Stimulated activated CD4-positive, alpha-beta T cell treated with anti-CD3 and anti-CD28 coated beads, TNF-alpha, amount 100 ng/mL, for 1 hour (primary cell): ENCODE data around the gene DOCK4.

Experiments used
- DNase-seq, 3 donors: peaks; one replicate each; pipeline ENCODE4 v3.0.0-alpha.2; 2020; ENCODE audit warnings: low read depth in 3 of 3, low spot score in 1 of 3

The DOCK4 gene

DNA sequence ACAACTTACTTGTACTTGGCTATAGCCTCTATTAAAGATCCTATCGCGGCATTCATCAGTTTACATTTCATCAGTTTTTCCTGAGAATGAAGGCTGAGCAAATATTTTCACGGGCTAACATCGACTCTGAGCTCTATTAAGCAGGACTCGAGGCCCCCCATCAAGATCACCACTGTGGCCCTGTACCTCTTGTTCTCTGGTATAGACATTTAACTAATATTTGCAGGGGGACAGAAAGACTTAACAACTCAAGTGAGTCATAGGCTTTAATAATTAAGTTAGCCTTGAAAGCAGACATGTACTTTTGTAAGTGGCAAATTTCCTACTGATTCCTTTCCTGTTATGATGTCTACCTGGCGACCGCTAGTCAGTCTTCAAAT, 45.4 kb downstream of the DOCK4 start:
- DNase-seq, result no peak

DNA sequence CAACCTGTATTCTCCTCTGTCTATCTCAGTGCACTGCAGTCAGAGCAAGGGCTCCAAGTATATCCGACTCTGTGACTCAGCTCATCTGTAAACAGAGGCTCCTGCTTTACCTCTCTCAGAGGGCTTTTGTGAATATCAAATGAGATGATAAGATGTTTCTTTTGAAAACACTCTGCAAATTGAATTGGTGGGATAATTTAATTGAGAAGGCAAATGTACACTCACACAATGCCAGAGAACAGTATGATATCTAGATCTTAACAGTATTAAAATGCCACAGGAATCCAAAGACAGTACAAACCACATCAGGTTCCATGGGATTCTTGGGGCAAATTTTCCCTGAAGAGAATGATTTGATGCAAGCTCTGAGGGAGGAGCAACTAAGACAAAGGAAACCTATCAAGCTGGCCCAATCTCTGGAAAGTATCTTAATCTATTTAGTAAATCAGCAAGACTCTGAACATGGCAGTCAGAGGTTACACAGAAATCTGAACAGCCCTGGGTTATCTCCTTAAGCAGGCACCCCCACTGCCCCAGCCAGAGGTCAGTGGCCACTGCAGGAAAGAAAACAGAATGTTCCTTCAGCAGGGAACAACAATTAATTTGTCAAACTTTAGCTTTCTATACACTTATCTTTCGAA, 45.9 kb downstream of the DOCK4 start:
- DNase-seq, result no peak

DNA sequence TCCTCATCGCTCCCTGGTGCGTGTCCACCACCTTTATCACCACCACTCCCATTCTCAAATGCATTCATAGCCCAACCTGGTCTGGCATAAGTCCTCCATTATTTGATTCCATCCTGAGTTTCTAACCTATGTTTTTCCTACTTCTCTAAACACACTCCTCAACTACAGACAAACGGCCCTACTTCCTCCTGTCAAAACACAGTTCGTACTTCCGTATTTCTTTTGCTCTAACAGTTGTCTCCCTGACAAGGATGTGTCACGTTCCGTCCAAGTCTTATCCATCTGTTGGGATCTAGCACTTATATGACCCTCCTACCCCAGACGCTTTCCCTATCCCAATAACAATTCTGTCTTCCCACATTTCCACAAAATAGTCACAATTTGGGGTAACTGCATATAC, 46.8 kb downstream of the DOCK4 start:
- DNase-seq, result no peak

DNA sequence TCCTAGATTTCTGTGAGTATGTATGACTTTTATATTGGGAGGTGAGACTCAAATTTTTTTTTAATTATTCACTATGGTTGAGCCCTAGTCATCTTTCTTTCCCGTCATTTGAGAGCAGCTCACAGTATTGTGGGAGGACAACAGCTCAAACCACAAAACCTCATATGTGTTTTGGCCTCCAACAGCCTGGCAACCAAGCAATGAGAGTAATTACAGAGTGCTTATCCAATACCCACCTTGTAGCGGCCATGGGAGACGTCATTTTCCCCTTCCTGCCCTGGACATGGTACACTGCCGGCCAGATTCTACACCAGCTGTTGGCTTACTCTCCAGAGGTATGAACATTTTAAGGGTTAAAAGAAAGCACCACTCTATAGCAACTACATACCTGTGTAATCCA, 49.1 kb downstream of the DOCK4 start:
- DNase-seq, result no peak

DNA sequence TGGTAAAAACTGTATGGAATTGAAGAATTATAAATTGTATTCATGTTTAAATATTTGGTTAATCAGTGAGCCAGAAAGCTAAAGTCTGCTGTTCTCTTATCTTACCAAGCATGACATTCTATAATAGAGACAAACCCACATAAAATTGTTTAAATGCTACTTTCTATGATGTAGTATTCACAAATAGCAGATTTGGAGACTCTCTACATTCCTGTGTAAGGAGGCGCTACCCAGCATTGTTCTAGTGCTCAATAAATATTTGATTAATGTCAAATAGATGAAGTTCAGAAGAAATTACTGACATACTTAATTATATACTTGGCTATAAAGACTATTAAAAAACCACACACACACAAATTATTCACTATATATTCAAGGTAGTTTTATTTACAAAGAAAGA, 49.8 kb downstream of the DOCK4 start:
- no peak for DNase-seq

DNA sequence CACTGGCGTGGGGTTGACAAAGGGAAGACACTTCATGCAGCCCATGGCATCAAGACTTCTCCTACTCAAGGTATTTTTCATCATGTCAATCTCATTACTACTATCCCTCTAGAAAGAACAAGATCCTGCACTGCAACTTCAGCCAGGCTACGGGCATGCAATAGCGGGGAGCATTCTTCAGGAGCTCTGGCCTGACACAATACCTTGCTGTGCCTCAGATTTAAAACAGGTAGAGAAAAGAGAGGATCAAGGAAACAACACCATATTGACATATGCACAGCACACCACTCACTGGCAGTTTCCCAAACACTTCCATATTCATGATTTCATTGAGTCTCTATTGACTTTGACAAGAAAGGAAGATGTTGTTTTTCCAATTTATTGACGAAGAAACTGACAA, 51.5 kb downstream of the DOCK4 start:
- no peak for DNase-seq

DNA sequence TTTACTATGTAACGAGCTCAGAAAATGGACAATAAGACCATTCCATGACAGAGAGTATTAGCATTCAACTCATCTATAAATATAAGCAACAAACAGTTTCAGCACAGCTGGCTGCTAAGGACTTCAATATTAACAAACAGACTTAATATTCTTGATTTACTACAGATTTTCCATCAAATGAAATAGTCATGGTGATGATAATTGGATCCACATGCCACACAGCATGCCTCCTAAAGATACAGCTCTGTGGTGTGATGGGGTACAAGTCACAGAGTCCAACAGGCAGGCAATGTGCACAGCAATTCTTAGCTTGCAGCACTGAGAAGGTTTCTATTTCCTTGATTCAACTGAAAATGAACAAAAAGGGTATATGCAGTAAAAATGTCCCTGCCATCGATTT, 54.0 kb downstream of the DOCK4 start:
- no peak for DNase-seq

DNA sequence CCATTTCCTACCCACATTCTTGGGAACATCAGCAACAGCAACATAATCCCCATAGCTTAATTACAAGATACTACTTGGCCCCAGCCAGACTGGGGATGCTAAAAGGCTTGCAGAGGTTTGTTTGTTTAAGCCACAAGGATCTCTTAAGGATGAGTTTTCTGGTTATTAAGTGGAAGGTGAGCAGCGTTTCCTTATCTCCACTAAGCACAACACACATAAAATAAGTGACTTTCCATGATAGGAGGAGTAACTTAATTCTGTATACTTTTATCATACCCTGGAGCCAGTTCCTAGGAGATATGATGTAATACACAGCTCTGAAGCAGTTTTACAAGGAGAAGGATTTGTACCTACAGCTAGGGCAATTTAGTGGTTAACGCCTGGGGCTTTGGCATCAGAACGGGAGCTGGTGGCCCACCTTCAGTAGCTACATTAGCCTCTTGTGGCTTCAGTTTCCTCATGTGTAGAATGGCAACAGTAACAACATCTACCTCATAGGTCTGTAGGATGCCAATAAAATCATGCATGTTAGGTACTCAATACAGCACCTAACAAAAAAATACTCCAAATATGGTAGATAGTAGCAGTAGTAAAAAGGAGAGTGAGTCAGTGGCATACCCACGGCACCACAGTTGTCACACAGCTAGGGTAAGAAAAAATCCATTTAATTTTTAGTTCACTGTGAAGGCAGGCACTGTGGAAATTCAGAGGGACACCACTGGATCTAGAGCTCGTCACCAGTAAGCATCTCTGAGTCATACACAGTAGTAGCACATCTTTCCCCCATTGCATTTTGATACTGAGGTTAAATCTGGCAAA, 55.2 kb downstream of the DOCK4 start:
- no peak for DNase-seq

DNA sequence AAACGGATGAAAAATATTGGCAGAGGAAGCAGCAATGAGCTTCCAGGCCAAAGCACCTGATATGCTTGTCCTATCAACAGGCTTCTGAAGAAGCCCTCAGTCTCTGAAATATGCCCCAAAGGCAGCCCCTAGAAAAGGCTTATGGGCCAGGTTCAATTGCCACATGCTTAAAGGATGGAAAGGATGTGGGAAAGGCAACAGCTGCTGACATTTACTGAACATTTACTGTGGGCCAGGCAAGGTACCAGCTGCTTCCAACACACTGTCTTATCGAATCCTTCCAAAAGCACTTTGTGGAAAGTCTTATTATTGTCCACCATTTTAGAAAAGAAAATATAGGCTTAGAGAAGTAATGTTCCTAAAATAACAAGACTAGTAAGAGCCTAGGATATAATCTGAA, 56.5 kb downstream of the DOCK4 start:
- no peak for DNase-seq

DNA sequence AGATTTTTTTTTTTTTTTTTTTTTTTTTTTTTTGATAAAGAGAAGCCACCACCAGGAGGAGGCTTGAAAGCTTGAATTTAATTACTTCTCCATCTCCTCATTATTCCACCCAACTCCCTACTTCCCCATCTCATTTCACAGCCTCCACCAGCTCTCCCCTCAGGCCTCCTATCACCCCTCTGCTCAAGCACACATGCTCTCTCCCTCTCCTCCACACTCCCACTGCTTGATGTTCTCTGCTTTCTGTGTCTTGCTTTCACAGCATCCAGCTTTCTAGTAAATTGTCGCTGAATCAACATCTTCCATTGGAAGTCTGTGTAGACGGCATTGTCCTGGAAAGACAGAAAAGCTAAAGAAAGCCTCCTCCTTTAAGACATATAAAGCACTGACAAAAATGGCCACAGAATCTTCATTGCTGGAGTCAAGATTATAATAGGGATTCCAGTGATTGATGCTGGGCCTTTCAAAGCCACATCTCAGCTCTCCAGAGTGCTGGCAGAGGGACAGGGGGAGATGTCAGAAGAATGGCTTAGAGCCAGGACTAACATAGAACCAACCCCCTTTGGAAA, 58.3 kb downstream of the DOCK4 start:
- no peak for DNase-seq

DNA sequence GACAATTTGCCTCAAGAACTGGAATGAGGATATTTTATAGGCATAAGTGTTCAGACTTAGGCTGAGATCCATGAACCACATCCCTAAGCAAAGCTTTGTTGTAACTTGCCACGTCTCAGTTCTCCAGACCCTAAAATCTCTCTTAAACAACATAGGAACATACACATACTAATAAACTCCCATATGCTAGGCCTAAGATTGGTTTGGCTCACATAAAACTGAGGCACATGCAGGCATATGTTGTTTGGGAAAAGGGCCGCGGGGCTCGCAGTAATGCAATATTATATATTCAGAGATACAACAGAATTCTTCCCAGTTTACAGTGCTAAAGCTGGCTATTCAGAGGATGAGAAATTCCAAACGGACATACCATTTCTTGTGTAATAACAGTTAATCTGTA, 61.0 kb downstream of the DOCK4 start:
- no peak for DNase-seq

DNA sequence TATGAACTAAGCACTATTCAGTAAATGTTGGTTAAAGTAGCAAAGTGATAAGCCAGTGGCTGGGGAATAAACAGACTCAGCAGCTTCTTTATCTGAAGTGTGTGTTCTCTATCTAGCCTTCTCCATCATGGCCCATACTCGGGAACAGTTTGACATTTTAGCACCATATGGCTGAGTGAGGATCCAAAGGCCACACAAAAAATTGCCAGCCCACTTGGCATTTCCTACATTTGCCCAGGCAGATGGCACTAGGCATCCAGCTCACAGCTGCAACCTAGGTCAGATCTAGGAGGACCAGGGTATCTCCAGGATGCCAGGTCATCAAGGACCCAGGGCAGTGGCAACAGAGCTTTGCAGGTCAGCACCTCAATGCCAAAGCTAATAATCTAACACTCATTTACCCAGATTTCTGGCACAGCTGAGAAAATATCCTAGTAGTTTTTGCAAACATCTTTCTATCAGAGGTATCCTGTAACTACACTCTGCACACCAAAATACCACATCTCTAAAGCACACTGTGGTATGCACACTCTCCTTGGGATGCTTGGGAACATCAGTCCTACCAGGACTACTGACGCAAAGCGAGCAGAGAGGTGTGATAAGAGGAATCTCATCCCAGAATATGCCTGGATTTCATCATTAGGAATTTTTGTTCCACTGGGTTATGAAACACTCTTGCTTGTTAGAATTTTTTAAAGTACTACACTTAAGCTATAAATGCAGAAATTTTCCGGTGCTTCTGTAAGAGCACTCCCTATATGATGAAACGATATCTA, 61.7 kb downstream of the DOCK4 start:
- DNase-seq, result no peak

DNA sequence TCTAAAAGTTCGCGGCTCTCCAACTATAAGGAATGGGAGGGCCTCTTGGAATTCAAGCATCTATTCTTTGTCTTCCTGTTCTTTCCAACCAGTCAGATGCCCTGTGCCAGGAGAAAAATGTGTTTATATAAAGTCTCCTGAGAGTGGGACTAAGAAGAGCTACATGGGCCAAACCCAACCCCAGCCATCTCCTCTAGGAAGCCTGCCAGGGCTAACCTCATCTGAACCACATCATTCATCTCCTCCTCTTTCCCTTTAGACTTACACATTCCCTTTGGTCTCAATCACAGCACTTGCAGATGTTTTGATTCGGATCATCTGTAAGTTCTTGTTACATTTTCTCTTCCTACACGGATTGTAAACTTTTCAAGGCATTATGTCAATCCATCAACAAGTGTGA, 62.6 kb downstream of the DOCK4 start:
- DNase-seq, result no peak

DNA sequence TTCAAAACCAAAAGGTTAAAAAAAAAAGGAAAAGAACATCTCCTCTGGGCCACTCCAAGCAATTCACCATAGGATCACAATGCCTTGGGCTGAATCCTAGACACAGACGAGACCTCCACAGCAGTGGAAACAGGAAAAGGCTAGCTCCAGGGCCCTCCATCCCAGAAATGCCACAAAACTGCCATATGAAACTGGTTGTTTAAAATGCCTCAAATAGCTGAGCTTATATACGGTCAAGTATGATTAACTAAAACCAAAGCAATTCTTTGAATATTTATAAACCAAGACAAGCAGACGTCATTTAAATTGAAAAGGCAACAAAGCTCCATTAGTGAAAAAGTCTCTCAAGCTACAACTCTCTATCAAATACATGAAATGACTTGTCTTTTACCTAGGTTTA, 63.1 kb downstream of the DOCK4 start:
- DNase-seq, result no peak

DNA sequence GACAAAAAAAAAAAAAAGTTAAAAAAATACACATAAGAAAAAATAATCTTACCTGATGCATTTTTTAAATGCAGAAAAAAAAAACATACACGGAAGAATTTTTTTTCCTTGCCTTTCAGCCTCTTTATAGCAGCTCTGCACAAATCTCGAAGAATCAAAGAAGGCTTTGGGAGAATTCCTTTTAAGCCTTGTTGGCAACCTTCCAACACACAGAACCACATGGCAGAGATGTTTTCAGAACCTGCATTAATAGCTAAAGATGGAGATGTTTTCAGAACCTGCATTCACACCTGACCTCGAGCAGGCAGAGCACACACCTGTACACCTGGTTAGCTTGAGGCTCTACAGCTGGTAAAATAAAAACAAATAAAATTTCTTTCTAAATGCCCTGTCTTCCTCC, 65.6 kb downstream of the DOCK4 start:
- DNase-seq, result no peak

DNA sequence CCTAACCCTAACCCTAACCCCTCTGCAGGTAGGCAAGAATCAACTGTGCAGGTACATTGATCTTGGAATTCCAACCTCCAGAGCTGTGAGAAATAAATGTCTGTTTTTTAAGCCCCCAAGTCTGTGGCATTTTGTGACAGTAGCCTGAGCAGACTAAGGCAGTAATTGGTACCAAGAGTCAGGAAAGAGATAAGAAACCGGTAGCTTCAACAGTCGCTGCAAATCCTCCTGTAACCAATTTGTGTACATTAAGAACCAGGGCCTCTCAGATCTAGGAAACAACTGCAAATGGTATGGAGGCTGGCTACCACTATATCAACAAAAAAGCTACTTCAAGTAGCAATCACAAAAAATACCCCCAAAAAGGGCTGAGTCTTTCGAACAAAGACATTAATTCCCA, 67.3 kb downstream of the DOCK4 start:
- no peak for DNase-seq

DNA sequence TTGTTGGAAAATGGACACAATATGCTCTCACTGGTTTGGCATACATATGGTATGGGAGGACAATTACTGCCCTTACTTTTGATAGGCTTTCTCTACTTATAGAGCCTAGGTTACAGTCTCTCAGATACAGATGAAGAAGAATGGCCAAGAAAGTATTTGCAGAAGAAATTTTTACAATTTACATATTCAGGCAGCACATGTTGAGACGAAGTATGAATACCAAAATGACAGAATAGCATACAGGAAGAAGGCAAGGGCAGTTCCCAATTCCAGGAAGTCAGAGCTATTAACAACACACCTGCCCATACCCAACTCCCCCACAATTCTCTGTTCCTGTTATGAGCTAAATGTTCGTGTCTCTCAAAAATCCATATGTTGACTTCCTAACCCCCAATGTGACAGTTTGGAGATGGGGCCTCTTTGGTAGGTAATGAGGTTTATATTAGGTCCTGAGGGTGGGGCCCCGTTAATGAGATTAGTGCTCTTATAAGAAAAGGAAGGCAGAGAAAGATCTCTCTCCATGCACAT, 67.8 kb downstream of the DOCK4 start:
- DNase-seq, result no peak

DNA sequence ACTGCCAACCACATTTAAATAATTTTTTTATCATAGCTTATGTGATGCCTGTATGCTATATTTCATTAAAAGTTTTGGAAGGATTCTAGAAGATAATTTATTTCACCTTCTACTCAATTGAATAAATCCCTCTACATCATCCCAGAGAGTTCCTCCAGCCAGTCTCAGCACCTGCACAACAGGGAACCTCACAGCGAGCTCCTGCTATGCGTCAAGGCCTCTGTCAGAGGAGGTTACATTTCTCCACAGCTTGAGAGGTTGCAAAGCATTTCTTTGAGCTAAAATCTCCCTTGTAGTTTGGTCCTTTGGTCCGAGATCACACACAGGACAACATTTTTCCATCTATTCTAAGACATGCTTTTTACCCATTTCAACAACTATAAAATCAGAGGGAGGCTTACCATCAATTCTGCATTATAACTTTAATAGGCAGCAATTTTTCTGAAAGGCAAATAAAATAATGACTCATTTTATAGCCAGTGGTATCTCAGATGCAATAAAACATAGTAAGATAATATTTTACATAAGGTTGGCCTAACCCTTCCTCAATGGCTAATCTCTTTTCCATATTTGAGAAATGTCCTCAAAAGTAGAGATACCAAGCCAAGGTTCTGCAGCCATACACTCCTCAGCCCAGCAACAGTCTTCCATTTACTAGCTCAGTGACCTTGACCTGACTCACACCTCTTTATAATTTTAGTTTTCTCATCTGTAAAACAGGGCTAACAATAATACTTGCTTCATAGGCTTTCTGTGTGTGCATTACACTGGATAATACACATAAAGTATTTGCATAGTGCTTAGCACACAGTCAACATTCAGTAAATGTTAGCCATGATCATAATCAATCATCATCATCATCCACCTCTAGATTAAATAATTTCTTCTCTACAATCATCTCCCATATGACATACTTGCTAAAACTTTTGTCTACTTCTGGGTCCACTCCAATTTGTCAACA, 68.8 kb downstream of the DOCK4 start:
- DNase-seq, result no peak

DNA sequence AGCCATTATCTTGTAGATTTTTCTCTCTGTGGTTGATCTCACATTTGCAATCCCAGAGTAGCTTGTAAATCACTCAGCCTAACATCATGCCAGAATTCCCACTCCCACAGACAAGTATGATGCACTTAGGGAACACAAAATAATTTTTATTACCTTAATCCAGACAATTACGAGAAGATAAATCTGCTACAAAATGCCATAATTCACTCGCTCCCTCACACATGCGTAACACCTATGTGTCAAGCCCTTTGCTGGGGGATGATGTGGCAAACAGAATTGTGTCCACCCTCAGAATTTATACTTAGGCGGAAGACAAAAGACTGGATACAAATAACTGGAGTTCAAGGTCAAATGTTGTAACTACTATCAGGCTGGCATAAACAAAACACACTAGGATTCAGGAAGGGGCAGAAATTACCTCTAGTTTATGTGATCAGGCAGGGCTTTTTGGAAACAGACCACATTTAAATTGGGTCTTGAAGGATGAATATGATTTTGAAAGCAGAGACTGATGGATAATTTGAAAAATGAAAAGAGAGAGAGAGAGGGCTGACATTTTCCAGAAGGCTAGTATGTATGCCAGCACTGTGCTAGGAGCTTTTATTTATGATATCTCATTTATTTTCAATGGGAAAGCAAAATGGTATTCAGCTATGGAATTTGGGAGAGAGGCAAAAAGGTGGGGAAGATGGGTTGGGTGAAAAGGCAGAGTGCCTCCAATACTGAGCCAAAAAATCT, 69.8 kb downstream of the DOCK4 start:
- DNase-seq, result no peak

DNA sequence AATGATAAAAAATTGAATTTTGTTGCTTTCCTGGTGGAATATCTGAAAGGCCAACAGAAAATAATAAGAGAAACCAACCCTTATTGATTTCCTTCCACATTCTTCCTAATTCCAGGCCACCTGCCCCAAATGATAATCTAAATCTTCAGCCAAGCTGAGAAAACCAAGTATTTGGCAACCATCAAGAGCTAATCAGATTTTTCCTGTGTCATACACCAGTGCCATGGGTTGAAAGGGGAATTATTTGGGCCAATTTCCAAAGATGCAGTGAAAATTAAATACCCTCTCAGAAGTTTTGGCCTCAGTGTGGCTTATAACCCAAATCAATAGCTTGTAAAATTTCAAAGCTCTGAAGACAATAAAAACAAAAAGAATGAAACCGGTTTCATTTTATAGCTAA, 70.4 kb downstream of the DOCK4 start:
- DNase-seq, result no peak
